ENCODE measurements around the gene CCDC97.

DNA sequence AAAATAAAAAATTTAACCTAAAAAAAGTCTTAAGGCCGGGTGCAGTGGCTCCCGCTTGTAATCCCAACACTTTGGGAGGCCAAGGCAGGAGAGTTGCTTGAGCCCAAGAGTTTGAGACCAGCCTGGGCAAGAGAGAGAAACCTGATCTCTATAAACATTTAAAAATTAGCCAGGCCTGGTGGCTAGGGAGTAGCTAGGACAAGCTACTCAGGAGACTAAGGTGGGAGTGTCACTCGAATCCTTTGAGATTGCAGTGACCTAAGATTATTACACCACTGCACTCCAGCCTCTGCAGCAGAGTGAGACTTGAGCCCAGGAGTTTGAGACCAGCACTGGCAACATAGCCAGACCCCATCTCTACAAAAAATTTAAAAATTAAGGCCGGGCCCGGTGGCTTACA lies 1.1 kb downstream of the CCDC97 start:
- TF ChIP-seq, protein P1, sequence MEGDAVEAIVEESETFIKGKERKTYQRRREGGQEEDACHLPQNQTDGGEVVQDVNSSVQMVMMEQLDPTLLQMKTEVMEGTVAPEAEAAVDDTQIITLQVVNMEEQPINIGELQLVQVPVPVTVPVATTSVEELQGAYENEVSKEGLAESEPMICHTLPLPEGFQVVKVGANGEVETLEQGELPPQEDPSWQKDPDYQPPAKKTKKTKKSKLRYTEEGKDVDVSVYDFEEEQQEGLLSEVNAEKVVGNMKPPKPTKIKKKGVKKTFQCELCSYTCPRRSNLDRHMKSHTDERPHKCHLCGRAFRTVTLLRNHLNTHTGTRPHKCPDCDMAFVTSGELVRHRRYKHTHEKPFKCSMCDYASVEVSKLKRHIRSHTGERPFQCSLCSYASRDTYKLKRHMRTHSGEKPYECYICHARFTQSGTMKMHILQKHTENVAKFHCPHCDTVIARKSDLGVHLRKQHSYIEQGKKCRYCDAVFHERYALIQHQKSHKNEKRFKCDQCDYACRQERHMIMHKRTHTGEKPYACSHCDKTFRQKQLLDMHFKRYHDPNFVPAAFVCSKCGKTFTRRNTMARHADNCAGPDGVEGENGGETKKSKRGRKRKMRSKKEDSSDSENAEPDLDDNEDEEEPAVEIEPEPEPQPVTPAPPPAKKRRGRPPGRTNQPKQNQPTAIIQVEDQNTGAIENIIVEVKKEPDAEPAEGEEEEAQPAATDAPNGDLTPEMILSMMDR (IDR thresholded peaks at IDR 0.05; ENCODE audit: low read length) = no peak
- no peak for TF ChIP-seq EZH2 (optimal IDR thresholded peaks at IDR 0.05; ENCODE audit: low read depth, low read length)
